Left ventricle myocardium superior (tissue), 1 donor: ENCODE measurements around the gene DELE1. TPM values are rescaled to one million over a fixed set of nuclear protein-coding genes. Genes with fewer than 3 reads are reported as not detected.
"Not testable (repeated sequence)": the region's sequence is repeated elsewhere in the genome, so short reads cannot be mapped to it uniquely, and the experiment has no call there.

ENCODE experiments used
- ATAC-seq: fragments of 200-7000 bp; cut with Tn5 transposase; one replicate; pipeline ENCODE4 v1.9.1; 2020; ENCODE audit warnings: mild to moderate bottlenecking, moderate library complexity
- DNase-seq: peaks from one replicate; pipeline ENCODE4 v3.0.0-alpha.2; 2020
- intact Hi-C: fragments of 100-400 bp; cut with micrococcal nuclease; formaldehyde crosslinking; loops from one replicate; pipeline ENCODE4 v1.11.0; 2022
- total RNA-seq: library from RNA; stranded (reverse); fragmentation: NEBNext Ultra II Directional; extraction: Animal tissue kit (Norgen Biotek cat#: 25700); gene quantifications from one replicate; pipeline ENCODE4 v1.2.1, GENCODE V29; 2021
- donor health status: DM: no; HTN: yes; CAD: no; lungs with severe emphysema.

DELE1 gene
- total RNA-seq, 1 donor from 2014 or later, result 107 TPM

- intact Hi-C loops, result loop anchor here (10.0 kb wide), 1 partner anchor 81 kb away; the partner anchor contains the start of gene RNF14
- DNase-seq (peak; percentile 70), ATAC-seq (peak; percentile 4)
Observed at GRCh38 chr5:141883184-141883891, 40.3 kb upstream of the DELE1 start.

- DNase-seq (no peak), ATAC-seq (no peak)
- intact Hi-C loops, result loop anchor here (10.0 kb wide), 1 partner anchor 81 kb away; the partner anchor contains the start of gene RNF14
Observed at GRCh38 chr5:141883892-141884318, 39.8 kb upstream of the DELE1 start.

- no peak for ATAC-seq
- intact Hi-C loops, result loop anchor here (10.0 kb wide), 1 partner anchor 75 kb away; the partner anchor contains the start of gene RNF14
- no peak for DNase-seq
Observed at GRCh38 chr5:141889282-141889871, 34.3 kb upstream of the DELE1 start.

GRCh38 chr5:141890429-141890828 is 33.2 kb upstream of the DELE1 start:
- ATAC-seq, intact Hi-C loops, DNase-seq: not testable (repeated sequence)

- DNase-seq (no peak), ATAC-seq (no peak)
- intact Hi-C loops, result no loop called here
Observed at GRCh38 chr5:141897425-141897824, 26.2 kb upstream of the DELE1 start.

GRCh38 chr5:141898448-141899049 is 25.1 kb upstream of the DELE1 start:
- ATAC-seq (peak; percentile 38), DNase-seq (no peak)
- intact Hi-C loops, result no loop called here

- ATAC-seq, result no peak
- intact Hi-C loops, result no loop called here
- no peak for DNase-seq
Observed at GRCh38 chr5:141902015-141902814, 21.5 kb upstream of the DELE1 start.

- no peak for ATAC-seq
- intact Hi-C loops, result no loop called here
- DNase-seq, result no peak
Observed at GRCh38 chr5:141903261-141903660, 20.4 kb upstream of the DELE1 start.

- DNase-seq (no peak), ATAC-seq (no peak)
- intact Hi-C loops, result no loop called here
Observed at GRCh38 chr5:141904551-141904950, 19.1 kb upstream of the DELE1 start.

- intact Hi-C loops, result no loop called here
- DNase-seq, result no peak
- ATAC-seq, result no peak
Observed at GRCh38 chr5:141906517-141906916, 17.2 kb upstream of the DELE1 start.

GRCh38 chr5:141906972-141907371 is 16.7 kb upstream of the DELE1 start:
- no peak for ATAC-seq
- intact Hi-C loops, result no loop called here

GRCh38 chr5:141908796-141909195 is 14.9 kb upstream of the DELE1 start:
- ATAC-seq (no peak), DNase-seq (no peak)
- intact Hi-C loops, result no loop called here

More at GRCh38 chr5:141906972-141907371, 16.7 kb upstream of the DELE1 start:
- no peak for DNase-seq

GRCh38 chr5:141909212-141909611 is 14.5 kb upstream of the DELE1 start:
- intact Hi-C loops, result no loop called here
- ATAC-seq (no peak), DNase-seq (no peak)

GRCh38 chr5:141910271-141910673 is 13.4 kb upstream of the DELE1 start:
- intact Hi-C loops, result no loop called here

GRCh38 chr5:141913560-141914198 is 10.0 kb upstream of the DELE1 start:
- DNase-seq, result no peak
- no peak for ATAC-seq

More at GRCh38 chr5:141910271-141910673, 13.4 kb upstream of the DELE1 start:
- DNase-seq, result no peak
- peak; percentile 20 for ATAC-seq

GRCh38 chr5:141914199-141914743 is 9.4 kb upstream of the DELE1 start:
- DNase-seq (peak; percentile 73), ATAC-seq (peak; percentile 78)
- intact Hi-C loops, result no loop called here

More at GRCh38 chr5:141913560-141914198, 10.0 kb upstream of the DELE1 start:
- intact Hi-C loops, result no loop called here

GRCh38 chr5:141914797-141915196 is 8.9 kb upstream of the DELE1 start:
- no peak for DNase-seq
- intact Hi-C loops, result no loop called here
- no peak for ATAC-seq

GRCh38 chr5:141915881-141916336 is 7.8 kb upstream of the DELE1 start:
- intact Hi-C loops, result no loop called here
- peak; percentile 47 for DNase-seq
- peak; percentile 88 for ATAC-seq
